ENCODE data around the gene OXT. TPM values are rescaled to one million over a fixed set of nuclear protein-coding genes. Genes with fewer than 3 reads are reported as not detected.

OXT gene
- polyA plus RNA-seq, 1 experiment, result not detected

DNA sequence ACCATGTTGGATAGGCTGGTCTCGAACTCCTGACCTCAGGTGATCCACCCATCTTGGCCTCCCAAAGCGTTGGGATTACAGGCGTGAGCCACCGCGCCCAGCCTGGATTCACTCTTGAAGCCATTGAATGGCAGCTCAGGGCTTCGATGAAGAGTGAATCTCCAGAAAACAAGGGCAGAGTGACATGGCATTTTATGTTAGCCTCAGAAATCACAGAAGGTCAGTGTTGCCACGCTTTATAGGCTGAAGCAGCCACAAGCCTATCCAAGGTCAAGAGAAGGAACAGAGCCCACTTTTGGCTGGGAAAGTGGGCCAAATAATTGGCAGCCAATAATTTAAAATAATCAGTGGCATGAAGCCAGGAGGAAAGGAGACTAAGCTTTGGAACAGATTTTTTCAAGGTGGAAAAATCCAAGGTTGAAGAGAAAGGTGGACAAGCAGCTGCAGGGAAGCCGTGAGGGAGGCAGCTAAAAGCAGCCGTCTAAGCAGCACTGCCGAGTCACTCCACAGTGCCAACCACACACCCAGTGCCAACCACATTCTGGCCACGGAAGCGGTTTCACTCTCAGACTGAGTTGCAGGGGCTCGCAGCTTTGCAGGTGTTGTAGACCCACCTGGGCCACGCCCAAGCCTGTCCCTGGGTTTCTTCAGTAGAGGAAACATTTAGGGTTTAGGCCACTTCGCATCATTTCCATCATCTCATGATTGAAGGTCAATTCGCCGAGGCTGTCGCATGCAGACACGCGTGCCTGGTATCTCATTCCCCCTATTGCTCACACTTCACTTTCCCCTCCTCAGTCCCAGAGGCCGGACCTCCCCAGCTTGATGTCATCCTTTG, 30.5 kb downstream of the OXT start:
- Histone ChIP-seq H3K27me3 (ENCODE audit: control insufficient read depth, insufficient read depth, low read length) (no peaks in the 10 kb centered on the region), H3K9me3 (ENCODE audit: control insufficient read depth, insufficient read depth, low read length) (no peaks in the 10 kb centered on the region), H3K4me3 (ENCODE audit: low read depth, low read length) (no peak overlapping the region), H3K27ac (ENCODE audit: low read depth, low read length) (no peak overlapping the region)
- TF ChIP-seq, protein P1, sequence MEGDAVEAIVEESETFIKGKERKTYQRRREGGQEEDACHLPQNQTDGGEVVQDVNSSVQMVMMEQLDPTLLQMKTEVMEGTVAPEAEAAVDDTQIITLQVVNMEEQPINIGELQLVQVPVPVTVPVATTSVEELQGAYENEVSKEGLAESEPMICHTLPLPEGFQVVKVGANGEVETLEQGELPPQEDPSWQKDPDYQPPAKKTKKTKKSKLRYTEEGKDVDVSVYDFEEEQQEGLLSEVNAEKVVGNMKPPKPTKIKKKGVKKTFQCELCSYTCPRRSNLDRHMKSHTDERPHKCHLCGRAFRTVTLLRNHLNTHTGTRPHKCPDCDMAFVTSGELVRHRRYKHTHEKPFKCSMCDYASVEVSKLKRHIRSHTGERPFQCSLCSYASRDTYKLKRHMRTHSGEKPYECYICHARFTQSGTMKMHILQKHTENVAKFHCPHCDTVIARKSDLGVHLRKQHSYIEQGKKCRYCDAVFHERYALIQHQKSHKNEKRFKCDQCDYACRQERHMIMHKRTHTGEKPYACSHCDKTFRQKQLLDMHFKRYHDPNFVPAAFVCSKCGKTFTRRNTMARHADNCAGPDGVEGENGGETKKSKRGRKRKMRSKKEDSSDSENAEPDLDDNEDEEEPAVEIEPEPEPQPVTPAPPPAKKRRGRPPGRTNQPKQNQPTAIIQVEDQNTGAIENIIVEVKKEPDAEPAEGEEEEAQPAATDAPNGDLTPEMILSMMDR (IDR thresholded peaks at IDR 0.05; ENCODE audit: low read depth, low read length), result no peak
- ChIA-PET POLR2A (interaction anchor here (0.6 kb wide), 1 partner anchor 35 kb away, joined by 9 read pairs; no protein-coding TSS in a partner anchor), CTCF (no interaction called here)
- DNase-seq (ENCODE audit: low read depth, low spot score), result no peak

- TF ChIP-seq, protein P1 (IDR thresholded peaks at IDR 0.05; ENCODE audit: low read depth, low read length), result no peak
- ChIA-PET CTCF (no interaction called here), POLR2A (interaction anchor here (0.6 kb wide), 1 partner anchor 36 kb away, joined by 9 read pairs; no protein-coding TSS in a partner anchor)
- H3K27ac ChIP-seq (ENCODE audit: low read depth, low read length), result no peak overlapping the region
- no peaks in the 10 kb centered on the region for H3K9me3 ChIP-seq (ENCODE audit: control insufficient read depth, insufficient read depth, low read length)
- no peak overlapping the region for H3K4me3 ChIP-seq (ENCODE audit: low read depth, low read length)
- DNase-seq (ENCODE audit: low read depth, low spot score), result no peak
- no peaks in the 10 kb centered on the region for H3K27me3 ChIP-seq (ENCODE audit: control insufficient read depth, insufficient read depth, low read length)
Measured at GRCh38 chr20:3102575-3103368, 31.4 kb downstream of the OXT start.

GRCh38 chr20:3103369-3104032, 32.1 kb downstream of the OXT start:
- DNase-seq (ENCODE audit: low read depth, low spot score), result no peak
- CTCF ChIA-PET, result interaction anchor here (0.5 to 1.1 kb wide), 3 partner anchors 12 to 57 kb away, joined by 3 to 9 read pairs (median 5); partner anchors contain the start of gene MRPS26
- Histone ChIP-seq H3K4me3 (ENCODE audit: low read depth, low read length) (no peak overlapping the region), H3K27me3 (ENCODE audit: control insufficient read depth, insufficient read depth, low read length) (no peaks in the 10 kb centered on the region), H3K9me3 (ENCODE audit: control insufficient read depth, insufficient read depth, low read length) (no peaks in the 10 kb centered on the region), H3K27ac (ENCODE audit: low read depth, low read length) (no peak overlapping the region)
- TF ChIP-seq, protein P1 (IDR thresholded peaks at IDR 0.05; ENCODE audit: low read depth, low read length), result no peak
- POLR2A ChIA-PET, result no interaction called here

- ChIA-PET POLR2A (no interaction called here), CTCF (interaction anchor here (1.4 kb wide), 1 partner anchor 52 kb away, joined by 5 read pairs; no protein-coding TSS in a partner anchor)
- TF ChIP-seq, protein P1 (IDR thresholded peaks at IDR 0.05; ENCODE audit: low read depth, low read length), result no peak
- DNase-seq (ENCODE audit: low read depth, low spot score), result no peak
- H3K9me3 ChIP-seq (ENCODE audit: control insufficient read depth, insufficient read depth, low read length), result no peaks in the 10 kb centered on the region
- H3K4me3 ChIP-seq (ENCODE audit: low read depth, low read length), result no peak overlapping the region
- H3K27me3 ChIP-seq (ENCODE audit: control insufficient read depth, insufficient read depth, low read length), result no peaks in the 10 kb centered on the region
- H3K27ac ChIP-seq (ENCODE audit: low read depth, low read length), result no peak overlapping the region
Measured at GRCh38 chr20:3105256-3106137, 34.1 kb downstream of the OXT start.
